ENCODE data around the gene AMBRA1. TPM values are rescaled to one million over a fixed set of nuclear protein-coding genes. Genes with fewer than 3 reads are reported as not detected.

Gene AMBRA1
- total and polyA plus RNA-seq, 4 donors, result 21.3 to 29.6 (median 28.4) TPM

DNA sequence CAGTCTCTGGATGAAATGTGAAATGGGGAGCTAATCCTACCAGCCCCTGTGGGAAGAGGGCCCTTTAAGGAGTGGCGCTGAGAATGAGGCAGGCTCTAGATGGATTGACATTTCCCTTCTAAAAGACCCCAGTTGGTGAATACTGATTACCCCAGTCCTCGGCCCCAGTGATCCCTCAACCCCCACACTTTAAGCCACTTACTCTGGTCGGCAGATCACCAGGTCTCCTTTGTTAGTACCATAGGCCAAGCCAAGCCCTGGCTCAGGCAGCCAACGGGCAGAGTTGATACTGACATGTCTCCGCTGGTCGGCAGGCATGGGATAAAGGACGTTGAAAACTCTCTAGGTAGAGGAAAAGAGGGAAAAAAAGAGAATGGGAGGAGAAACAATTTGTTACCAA lies 176.1 kb downstream of the AMBRA1 start:
- WGBS (ENCODE audit: insufficient coverage), result 45% methylated on average over 6 of the region's 7 CpGs
- Histone ChIP-seq H3K36me3 (ENCODE audit: control insufficient read depth, insufficient read depth, low read length) (peaks cover 32% of the 10 kb centered on the region), H3K27me3 (ENCODE audit: control insufficient read depth, insufficient read depth, low read length) (no peaks in the 10 kb centered on the region), H3K4me3 (ENCODE audit: low read depth, low read length) (no peak overlapping the region), H3K4me1 (ENCODE audit: control insufficient read depth, insufficient read depth, low read length) (peaks cover 13% of the 10 kb centered on the region), H3K9me3 (ENCODE audit: control insufficient read depth, insufficient read depth, low read length) (no peaks in the 10 kb centered on the region), H3K27ac (ENCODE audit: low read depth, low read length) (no peak overlapping the region)
- DNase-seq (ENCODE audit: low read depth in 4 of 6, low spot score in 6 of 6), result no peak

DNA sequence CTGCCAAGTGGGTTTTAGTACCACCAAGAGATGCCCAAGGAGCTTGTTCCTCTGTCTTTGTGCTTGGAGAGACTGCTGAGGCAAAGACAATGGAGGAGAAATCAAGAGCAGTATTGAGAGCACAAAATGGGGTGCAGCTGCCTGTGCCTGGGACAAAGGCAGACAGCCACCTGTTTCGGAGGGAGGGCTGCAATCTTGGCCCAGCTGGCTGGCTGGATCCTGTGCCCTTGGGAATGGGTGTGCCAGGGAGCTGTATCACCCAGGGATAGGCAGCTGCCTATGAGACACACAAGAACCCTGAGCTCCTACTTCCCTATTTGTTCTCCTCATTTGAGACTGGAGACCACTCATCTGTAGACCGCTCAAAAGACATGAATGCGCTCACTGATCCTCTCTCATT lies 178.9 kb downstream of the AMBRA1 start:
- H3K27me3 ChIP-seq (ENCODE audit: control insufficient read depth, insufficient read depth, low read length), result no peaks in the 10 kb centered on the region
- peaks cover 16% of the 10 kb centered on the region for H3K4me1 ChIP-seq (ENCODE audit: control insufficient read depth, insufficient read depth, low read length)
- no peak overlapping the region for H3K27ac ChIP-seq (ENCODE audit: low read depth, low read length)
- 50% methylated on average over 3 of the region's 3 CpGs for WGBS (ENCODE audit: insufficient coverage)
- DNase-seq (ENCODE audit: low read depth in 4 of 6, low spot score in 6 of 6), result peak in 1 of 6 donors; percentile 29
- H3K9me3 ChIP-seq (ENCODE audit: control insufficient read depth, insufficient read depth, low read length), result no peaks in the 10 kb centered on the region
- H3K4me3 ChIP-seq (ENCODE audit: low read depth, low read length), result no peak overlapping the region
- H3K36me3 ChIP-seq (ENCODE audit: control insufficient read depth, insufficient read depth, low read length), result peaks cover 35% of the 10 kb centered on the region

DNA sequence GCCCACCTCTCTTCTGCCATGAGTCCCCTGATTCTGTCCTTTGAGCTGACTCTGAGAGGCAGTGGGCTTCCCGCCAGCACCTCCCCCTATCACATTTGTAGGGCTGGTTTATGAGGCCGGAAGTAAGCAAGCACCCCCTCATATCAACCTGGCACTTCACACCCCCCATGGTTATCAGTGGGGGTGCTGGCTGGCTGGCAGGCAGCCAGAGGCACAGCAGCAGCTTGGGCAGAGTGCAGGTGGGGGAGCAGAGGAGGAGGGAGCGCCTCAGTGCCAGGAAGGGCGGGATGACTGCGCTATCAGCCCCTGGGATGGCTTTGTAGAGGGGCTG lies 179.4 kb downstream of the AMBRA1 start:
- no peak overlapping the region for H3K27ac ChIP-seq (ENCODE audit: low read depth, low read length)
- WGBS (ENCODE audit: insufficient coverage), result 77% methylated on average over 3 of the region's 5 CpGs
- H3K9me3 ChIP-seq (ENCODE audit: control insufficient read depth, insufficient read depth, low read length), result no peaks in the 10 kb centered on the region
- H3K27me3 ChIP-seq (ENCODE audit: control insufficient read depth, insufficient read depth, low read length), result no peaks in the 10 kb centered on the region
- H3K36me3 ChIP-seq (ENCODE audit: control insufficient read depth, insufficient read depth, low read length), result peaks cover 39% of the 10 kb centered on the region
- peaks cover 19% of the 10 kb centered on the region for H3K4me1 ChIP-seq (ENCODE audit: control insufficient read depth, insufficient read depth, low read length)
- DNase-seq (ENCODE audit: low read depth in 4 of 6, low spot score in 6 of 6), result peak in 2 of 6 donors; percentile 22 to 73
- H3K4me3 ChIP-seq (ENCODE audit: low read depth, low read length), result no peak overlapping the region

GRCh38 chr11:46413760-46414465 lies 179.9 kb downstream of the AMBRA1 start:
- H3K27ac ChIP-seq (ENCODE audit: low read depth, low read length), result no peak overlapping the region
- H3K36me3 ChIP-seq (ENCODE audit: control insufficient read depth, insufficient read depth, low read length), result peaks cover 44% of the 10 kb centered on the region
- H3K4me3 ChIP-seq (ENCODE audit: low read depth, low read length), result no peak overlapping the region
- no peaks in the 10 kb centered on the region for H3K27me3 ChIP-seq (ENCODE audit: control insufficient read depth, insufficient read depth, low read length)
- H3K9me3 ChIP-seq (ENCODE audit: control insufficient read depth, insufficient read depth, low read length), result no peaks in the 10 kb centered on the region
- no peak for DNase-seq (ENCODE audit: low read depth in 4 of 6, low spot score in 6 of 6)
- H3K4me1 ChIP-seq (ENCODE audit: control insufficient read depth, insufficient read depth, low read length), result peaks cover 19% of the 10 kb centered on the region
- WGBS (ENCODE audit: insufficient coverage), result 50% methylated on average over 8 of the region's 9 CpGs

DNA sequence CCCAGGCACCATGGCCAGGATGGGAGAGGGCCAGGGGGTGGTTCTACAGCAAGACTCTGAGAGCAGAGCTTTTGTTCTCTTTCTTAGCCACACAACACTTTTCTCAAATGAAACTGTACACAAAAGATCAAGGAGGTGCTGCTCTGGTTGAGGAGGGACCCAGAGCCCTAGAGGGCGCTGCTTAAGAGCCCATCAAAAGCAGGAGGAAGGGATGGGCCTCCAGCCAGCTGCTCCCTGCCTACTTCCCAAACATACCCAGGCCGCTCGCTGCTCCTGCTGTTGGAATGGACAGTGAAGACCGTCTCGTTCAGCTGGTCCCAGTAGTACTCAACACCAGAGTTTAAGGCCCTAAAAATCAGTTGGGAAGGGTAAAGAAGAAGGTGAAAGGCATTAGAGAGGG lies 183.8 kb downstream of the AMBRA1 start:
- Histone ChIP-seq H3K9me3 (ENCODE audit: control insufficient read depth, insufficient read depth, low read length) (no peaks in the 10 kb centered on the region), H3K36me3 (ENCODE audit: control insufficient read depth, insufficient read depth, low read length) (peaks cover 62% of the 10 kb centered on the region), H3K4me3 (ENCODE audit: low read depth, low read length) (no peak overlapping the region), H3K4me1 (ENCODE audit: control insufficient read depth, insufficient read depth, low read length) (peaks cover 19% of the 10 kb centered on the region), H3K27me3 (ENCODE audit: control insufficient read depth, insufficient read depth, low read length) (no peaks in the 10 kb centered on the region), H3K27ac (ENCODE audit: low read depth, low read length) (no peak overlapping the region)
- peak in 1 of 6 donors; percentile 44 for DNase-seq (ENCODE audit: low read depth in 4 of 6, low spot score in 6 of 6)
- whole genome bisulfite sequencing (ENCODE audit: insufficient coverage), result 50% methylated on average over 1 of the region's 5 CpGs

- 97% methylated on average over 5 of the region's 6 CpGs for whole genome bisulfite sequencing (ENCODE audit: insufficient coverage)
- Histone ChIP-seq H3K4me3 (ENCODE audit: low read depth, low read length) (no peak overlapping the region), H3K27ac (ENCODE audit: low read depth, low read length) (no peak overlapping the region), H3K9me3 (ENCODE audit: control insufficient read depth, insufficient read depth, low read length) (no peaks in the 10 kb centered on the region), H3K27me3 (ENCODE audit: control insufficient read depth, insufficient read depth, low read length) (no peaks in the 10 kb centered on the region), H3K36me3 (ENCODE audit: control insufficient read depth, insufficient read depth, low read length) (peaks cover 62% of the 10 kb centered on the region), H3K4me1 (ENCODE audit: control insufficient read depth, insufficient read depth, low read length) (peaks cover 7% of the 10 kb centered on the region)
- no peak for DNase-seq (ENCODE audit: low read depth in 4 of 6, low spot score in 6 of 6)
These were observed 185.3 kb downstream of the AMBRA1 start for GRCh38 chr11:46408407-46408986.

GRCh38 chr11:46407635-46408034 lies 186.2 kb downstream of the AMBRA1 start:
- 77% methylated on average over 10 of the region's 10 CpGs for WGBS (ENCODE audit: insufficient coverage)
- no peak for DNase-seq (ENCODE audit: low read depth in 4 of 6, low spot score in 6 of 6)

GRCh38 chr11:46404476-46405017 lies 189.3 kb downstream of the AMBRA1 start:
- H3K36me3 ChIP-seq (ENCODE audit: control insufficient read depth, insufficient read depth, low read length), result peaks cover 73% of the 10 kb centered on the region
- no peaks in the 10 kb centered on the region for H3K9me3 ChIP-seq (ENCODE audit: control insufficient read depth, insufficient read depth, low read length)
- DNase-seq (ENCODE audit: low read depth in 4 of 6, low spot score in 6 of 6), result no peak
- H3K4me3 ChIP-seq (ENCODE audit: low read depth, low read length), result no peak overlapping the region
- H3K27ac ChIP-seq (ENCODE audit: low read depth, low read length), result no peak overlapping the region
- H3K27me3 ChIP-seq (ENCODE audit: control insufficient read depth, insufficient read depth, low read length), result no peaks in the 10 kb centered on the region
- 80% methylated on average over 1 of the region's 5 CpGs for WGBS (ENCODE audit: insufficient coverage)
- H3K4me1 ChIP-seq (ENCODE audit: control insufficient read depth, insufficient read depth, low read length), result peaks cover under 1% of the 10 kb centered on the region

More at GRCh38 chr11:46407635-46408034, 186.2 kb downstream of the AMBRA1 start:
- Histone ChIP-seq H3K4me3 (ENCODE audit: low read depth, low read length) (no peak overlapping the region), H3K27me3 (ENCODE audit: control insufficient read depth, insufficient read depth, low read length) (no peaks in the 10 kb centered on the region), H3K36me3 (ENCODE audit: control insufficient read depth, insufficient read depth, low read length) (peaks cover 62% of the 10 kb centered on the region), H3K27ac (ENCODE audit: low read depth, low read length) (no peak overlapping the region), H3K9me3 (ENCODE audit: control insufficient read depth, insufficient read depth, low read length) (no peaks in the 10 kb centered on the region), H3K4me1 (ENCODE audit: control insufficient read depth, insufficient read depth, low read length) (peaks cover 7% of the 10 kb centered on the region)

DNA sequence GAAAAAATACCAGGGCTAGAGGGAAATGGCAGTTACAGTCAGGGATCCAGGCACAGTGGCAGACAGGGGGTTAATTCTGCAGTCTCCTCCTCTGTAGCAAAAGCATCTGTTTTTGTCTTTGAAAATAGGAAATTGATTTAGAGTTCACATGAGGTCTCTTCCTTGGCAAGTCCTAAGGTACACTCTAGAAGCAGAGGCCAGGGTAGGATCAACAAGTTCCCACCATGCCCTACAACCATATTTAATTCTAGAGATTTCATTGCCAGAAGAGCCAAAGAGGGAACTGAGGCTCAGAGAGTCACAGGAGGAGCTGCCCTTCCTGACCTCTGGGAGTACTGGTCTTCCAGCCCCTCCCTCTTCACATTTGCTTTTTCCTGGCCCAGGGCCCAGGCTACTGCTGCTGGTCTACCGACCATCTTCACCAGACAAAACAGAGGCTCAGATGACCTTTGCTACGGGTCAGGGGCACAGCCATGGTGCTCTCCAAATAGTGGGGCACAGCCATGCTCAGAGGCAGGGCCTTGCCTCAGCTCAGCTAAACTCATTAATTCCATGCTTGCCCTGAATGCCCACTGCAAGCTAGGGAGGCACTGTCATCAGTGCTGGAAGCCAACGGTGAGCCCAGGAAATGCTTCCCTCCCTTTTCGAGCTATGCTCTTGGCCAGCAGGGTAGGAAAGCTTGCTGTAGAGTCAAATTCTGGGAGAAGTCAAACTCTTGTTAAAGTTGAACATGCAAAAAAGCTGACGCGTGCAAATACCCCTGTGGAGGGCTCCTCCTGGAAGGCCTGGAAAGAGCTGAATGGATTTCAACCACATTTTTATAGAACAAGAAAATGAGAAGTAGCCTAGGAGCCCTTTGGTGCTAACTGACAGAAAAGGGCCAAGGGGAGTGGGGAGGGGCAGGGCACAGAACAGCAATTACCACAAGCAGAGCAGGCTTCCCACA lies 190.6 kb downstream of the AMBRA1 start:
- no peak overlapping the region for H3K27ac ChIP-seq (ENCODE audit: low read depth, low read length)
- H3K9me3 ChIP-seq (ENCODE audit: control insufficient read depth, insufficient read depth, low read length), result no peaks in the 10 kb centered on the region
- H3K4me3 ChIP-seq (ENCODE audit: low read depth, low read length), result no peak overlapping the region
- H3K4me1 ChIP-seq (ENCODE audit: control insufficient read depth, insufficient read depth, low read length), result no peaks in the 10 kb centered on the region
- H3K36me3 ChIP-seq (ENCODE audit: control insufficient read depth, insufficient read depth, low read length), result peaks cover 61% of the 10 kb centered on the region
- no peak for DNase-seq (ENCODE audit: low read depth in 4 of 6, low spot score in 6 of 6)
- 81% methylated on average over 4 of the region's 6 CpGs for WGBS (ENCODE audit: insufficient coverage)
- no peaks in the 10 kb centered on the region for H3K27me3 ChIP-seq (ENCODE audit: control insufficient read depth, insufficient read depth, low read length)

Measured in spinal cord (tissue), 10 donors.